PFSK-1 (cell line): ENCODE data around the gene CALHM3.

Experiments used
- FOXP2 ChIP-seq: optimal IDR thresholded peaks from 2 replicates; pipeline ENCODE3; 2011; ENCODE audit warnings: borderline replicate concordance, control low read depth, inconsistent platforms; ENCODE audit not compliant: insufficient read depth; ENCODE audit errors: extremely low read length, extremely low read depth
- POLR2AphosphoS5 ChIP-seq: IDR thresholded peaks from 2 replicates; pipeline ENCODE4 v1.6.1; 2012; ENCODE audit warnings: low read depth, mild to moderate bottlenecking, control low read depth, low read length, moderate library complexity
- REST ChIP-seq, 2 experiments: IDR thresholded peaks; 2 replicates each; pipeline versions ENCODE4 v1.6.1 to v1.8.0; 2011 to 2012; ENCODE audit warnings: low read depth in 2 of 2, low read length in 2 of 2, control low read depth in 1 of 2, inconsistent platforms in 1 of 2, mild to moderate bottlenecking in 1 of 2, moderate library complexity in 1 of 2; ENCODE audit not compliant: insufficient read depth in 1 of 2
- SIN3A ChIP-seq: IDR thresholded peaks from 2 replicates; pipeline ENCODE4 v1.6.1; 2012; ENCODE audit warnings: mild to moderate bottlenecking, low read length, moderate library complexity, borderline replicate concordance; ENCODE audit not compliant: insufficient read depth
- TAF1 ChIP-seq: IDR thresholded peaks from 2 replicates; pipeline ENCODE4 v1.6.1; 2012; ENCODE audit warnings: low read length, control low read depth, borderline replicate concordance; ENCODE audit not compliant: insufficient read depth

Gene CALHM3

GRCh38 chr10:103456074-103456660 lies 22.9 kb downstream of the CALHM3 start:
- TF ChIP-seq FOXP2 (no peak), REST (IDR thresholded peaks at IDR 0.05; ENCODE audit: insufficient read depth in 1 of 2, low read depth in 2 of 2, low read length in 2 of 2) (no peak), TAF1 (no peak), POLR2AphosphoS5 (no peak), SIN3A (no peak)

GRCh38 chr10:103455235-103455634 lies 23.8 kb downstream of the CALHM3 start:
- no peak for TF ChIP-seq TAF1
- no peak for TF ChIP-seq REST (IDR thresholded peaks at IDR 0.05; ENCODE audit: insufficient read depth in 1 of 2, low read depth in 2 of 2, low read length in 2 of 2)
- no peak for TF ChIP-seq SIN3A
- TF ChIP-seq FOXP2 = no peak
- TF ChIP-seq POLR2AphosphoS5 = no peak

GRCh38 chr10:103454026-103454425 lies 25.0 kb downstream of the CALHM3 start:
- TF ChIP-seq TAF1 = no peak
- no peak for TF ChIP-seq SIN3A
- no peak for TF ChIP-seq REST (IDR thresholded peaks at IDR 0.05; ENCODE audit: insufficient read depth in 1 of 2, low read depth in 2 of 2, low read length in 2 of 2)
- TF ChIP-seq FOXP2 = no peak
- TF ChIP-seq POLR2AphosphoS5 = no peak

GRCh38 chr10:103452506-103453230 lies 26.4 kb downstream of the CALHM3 start:
- TF ChIP-seq REST (IDR thresholded peaks at IDR 0.05; ENCODE audit: insufficient read depth in 1 of 2, low read depth in 2 of 2, low read length in 2 of 2) (no peak), POLR2AphosphoS5 (no peak), FOXP2 (no peak)
